HepG2 (cell line): ENCODE measurements around the gene GPR83. TPM values are rescaled to one million over a fixed set of nuclear protein-coding genes. Genes with fewer than 3 reads are reported as not detected.

ENCODE experiments used
- AHDC1 ChIP-seq: sonication (generic); formaldehyde crosslinking; IDR thresholded peaks from 2 replicates; pipeline ENCODE4 v1.5.1; 2020; ENCODE audit warnings: mild to moderate bottlenecking, missing genetic modification reagents, borderline replicate concordance
- AKAP8 ChIP-seq: sonication (generic); formaldehyde crosslinking; IDR thresholded peaks from 2 replicates; pipeline ENCODE4 v1.5.1; 2020; ENCODE audit warnings: mild to moderate bottlenecking, missing genetic modification reagents
- ATF1 ChIP-seq: IDR thresholded peaks from 2 replicates; pipeline ENCODE4 v1.6.1; 2016; ENCODE audit warnings: mild to moderate bottlenecking, control low read depth
- ATM ChIP-seq: fragments of 450-650 bp; IDR thresholded peaks from 2 replicates; pipeline ENCODE4 v1.7.1; 2017; ENCODE audit warnings: mild to moderate bottlenecking, borderline replicate concordance
- GMEB2 ChIP-seq: IDR thresholded peaks from 2 replicates; pipeline ENCODE4 v1.6.1; 2016; ENCODE audit warnings: missing biosample characterization, missing genetic modification reagents, low read depth
- HES4 ChIP-seq: sonication (generic); formaldehyde crosslinking; IDR thresholded peaks from 2 replicates; pipeline ENCODE4 v1.9.0; 2021; ENCODE audit warnings: mild to moderate bottlenecking, missing genetic modification reagents, borderline replicate concordance
- NFYC ChIP-seq: IDR thresholded peaks from 2 replicates; pipeline ENCODE4 v1.6.1; 2016; ENCODE audit warnings: missing genetic modification reagents, missing compliant biosample characterization
- SRSF4 ChIP-seq: fragments of 200-400 bp; formaldehyde crosslinking; IDR thresholded peaks from one replicate; pipeline ENCODE4 v1.6.1; 2018; ENCODE audit warnings: mild to moderate bottlenecking, low read depth, low read length, moderate library complexity; ENCODE audit not compliant: poor library complexity, severe bottlenecking
- polyA plus RNA-seq, 8 experiments: library from polyadenylated mRNA; depleted of rRNA in 3 of 8; stranded (reverse) in 7 of 8; unstranded in 1 of 8; fragments of >200 nt; fragmentation: Illumina TruSeq in 4 of 8; extraction: Trizol in 4 of 8; gene quantifications; 2 replicates each; pipeline versions ENCODE4 v1.2.1 to v1.2.3, GENCODE V29; 2011 to 2016; ENCODE audit warnings: low read depth in 4 of 8, missing spikeins in 1 of 8, mixed read lengths in 1 of 8; ENCODE audit not compliant: insufficient read depth in 1 of 8
- total RNA-seq, 5 experiments: library from RNA; depleted of rRNA; stranded (reverse); fragments of >200 nt; fragmentation: Illumina TruSeq; extraction: Trizol; gene quantifications; 2 replicates each; pipeline ENCODE4 v1.2.3, GENCODE V29; 2016; ENCODE audit warnings: low read depth in 1 of 5

GPR83 gene
- total and polyA plus RNA-seq, 2 of the 13 experiments (the other 11 are each of a cell fraction or from before 2014, with no cell fraction given) = 0.04 to 0.11 TPM

- TF ChIP-seq GMEB2 (CRISPR knock-in tag) = no peak
- no peak for TF ChIP-seq ATM
- TF ChIP-seq HES4 = no peak
- TF ChIP-seq NFYC (CRISPR knock-in tag) = no peak
- no peak for TF ChIP-seq ATF1 (CRISPR knock-in tag)
- TF ChIP-seq SRSF4 = no peak
- TF ChIP-seq AHDC1 (CRISPR knock-in tag) = no peak
- TF ChIP-seq AKAP8 (CRISPR knock-in tag) = no peak
Measured at GRCh38 chr11:94405062-94405833, 4.0 kb upstream of the GPR83 start (continued).
